Thyroid gland (tissue), 4 donors: ENCODE results near the gene OR1Q1.

Experiments
- POLR2A ChIP-seq, 2 donors: fragments of 450-650 bp; IDR thresholded peaks; one replicate each; pipeline ENCODE4 v1.6.1; 2017; ENCODE audit warnings: antibody characterized with exemption in 2 of 2, mild to moderate bottlenecking in 2 of 2, moderate library complexity in 1 of 2
- TF ChIP-seq, protein P1 (sequence below), 6 experiments: fragments of 200-600 bp in 3 of 6; fragments of 450-650 bp in 3 of 6; sonication (generic) in 3 of 6; IDR thresholded peaks; one replicate each; pipeline ENCODE4 v1.5.1; 2016 to 2019; ENCODE audit warnings: antibody characterized with exemption in 6 of 6, mild to moderate bottlenecking in 2 of 6, inconsistent platforms in 1 of 6, moderate library complexity in 1 of 6

DNA sequence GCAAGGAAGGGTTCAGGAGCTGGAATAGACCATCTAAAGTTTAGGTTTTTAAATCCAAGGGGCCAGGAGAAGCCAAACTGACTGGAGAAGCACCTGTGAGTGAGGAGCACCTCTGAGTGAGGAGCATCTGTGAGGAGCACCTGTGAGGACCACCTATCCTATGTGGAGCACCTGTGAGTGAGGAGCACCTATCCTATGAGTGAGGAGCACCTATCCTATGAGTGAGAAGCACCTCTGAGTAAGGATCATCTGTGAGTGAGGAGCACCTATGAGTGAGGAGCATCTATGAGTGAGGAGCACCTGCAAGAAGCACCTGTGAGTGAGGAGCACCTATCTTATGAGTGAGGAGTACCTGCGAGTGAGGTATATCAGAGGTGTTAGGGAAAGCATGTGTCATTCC, 8.0 kb upstream of the OR1Q1 start:
- TF ChIP-seq, protein P1, sequence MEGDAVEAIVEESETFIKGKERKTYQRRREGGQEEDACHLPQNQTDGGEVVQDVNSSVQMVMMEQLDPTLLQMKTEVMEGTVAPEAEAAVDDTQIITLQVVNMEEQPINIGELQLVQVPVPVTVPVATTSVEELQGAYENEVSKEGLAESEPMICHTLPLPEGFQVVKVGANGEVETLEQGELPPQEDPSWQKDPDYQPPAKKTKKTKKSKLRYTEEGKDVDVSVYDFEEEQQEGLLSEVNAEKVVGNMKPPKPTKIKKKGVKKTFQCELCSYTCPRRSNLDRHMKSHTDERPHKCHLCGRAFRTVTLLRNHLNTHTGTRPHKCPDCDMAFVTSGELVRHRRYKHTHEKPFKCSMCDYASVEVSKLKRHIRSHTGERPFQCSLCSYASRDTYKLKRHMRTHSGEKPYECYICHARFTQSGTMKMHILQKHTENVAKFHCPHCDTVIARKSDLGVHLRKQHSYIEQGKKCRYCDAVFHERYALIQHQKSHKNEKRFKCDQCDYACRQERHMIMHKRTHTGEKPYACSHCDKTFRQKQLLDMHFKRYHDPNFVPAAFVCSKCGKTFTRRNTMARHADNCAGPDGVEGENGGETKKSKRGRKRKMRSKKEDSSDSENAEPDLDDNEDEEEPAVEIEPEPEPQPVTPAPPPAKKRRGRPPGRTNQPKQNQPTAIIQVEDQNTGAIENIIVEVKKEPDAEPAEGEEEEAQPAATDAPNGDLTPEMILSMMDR (IDR thresholded peaks at IDR 0.05): no peak
- no peak for TF ChIP-seq POLR2A (IDR thresholded peaks at IDR 0.05)
